Measurements from ENCODE around the gene DBI.

GRCh38 chr2:119367472-119368099 lies 809 bp downstream of the DBI start:
- TF ChIP-seq POLR2A (IDR thresholded peaks at IDR 0.05; ENCODE audit: low read depth), result no peak
- no peak for TF ChIP-seq CTCF (IDR thresholded peaks at IDR 0.05)
- TF ChIP-seq EP300 (IDR thresholded peaks at IDR 0.05), result no peak
- TF ChIP-seq POLR2AphosphoS5 (IDR thresholded peaks at IDR 0.05), result no peak

Data from esophagus muscularis mucosa (tissue), 4 donors.